ENCODE results near the gene TINAGL1.

Gene TINAGL1

DNA sequence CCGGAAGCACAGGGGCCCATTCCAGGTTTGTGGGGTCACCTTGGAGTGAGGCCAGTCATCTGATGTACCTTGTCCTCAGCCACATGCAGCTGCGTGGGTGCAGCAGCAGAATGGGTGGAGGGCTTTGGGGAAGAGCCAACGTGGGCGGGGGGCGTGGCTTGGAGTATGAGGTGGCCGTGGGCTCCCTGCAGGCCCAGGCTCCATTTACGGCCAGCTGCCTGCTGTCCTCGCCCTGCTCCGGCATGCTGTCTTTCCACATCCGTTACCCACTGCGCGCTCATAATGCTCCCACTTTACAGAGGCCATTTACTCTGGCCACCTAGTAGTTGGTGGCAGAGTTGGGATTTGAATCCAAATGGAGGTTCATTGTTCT lies 27.8 kb upstream of the TINAGL1 start:
- Histone ChIP-seq H3K27ac (no peak overlapping the region), H3K4me3 (peak overlapping the region; percentile 44), H3K36me3 (ENCODE audit: insufficient read depth, low read length) (no peaks in the 10 kb centered on the region), H3K9me3 (ENCODE audit: low read depth, low read length) (no peaks in the 10 kb centered on the region), H3K9ac (ENCODE audit: insufficient read length) (no peak overlapping the region)
- TF ChIP-seq FOXP2 (optimal IDR thresholded peaks at IDR 0.05; ENCODE audit: control extremely low read depth, extremely low read length, insufficient read depth) (no peak), EZH2 (IDR thresholded peaks at IDR 0.05) (no peak), POLR2AphosphoS5 (IDR thresholded peaks at IDR 0.05; ENCODE audit: borderline replicate concordance, low read depth, low read length) (no peak)
- DNase-seq (ENCODE audit: low read depth, low spot score) = no peak

DNA sequence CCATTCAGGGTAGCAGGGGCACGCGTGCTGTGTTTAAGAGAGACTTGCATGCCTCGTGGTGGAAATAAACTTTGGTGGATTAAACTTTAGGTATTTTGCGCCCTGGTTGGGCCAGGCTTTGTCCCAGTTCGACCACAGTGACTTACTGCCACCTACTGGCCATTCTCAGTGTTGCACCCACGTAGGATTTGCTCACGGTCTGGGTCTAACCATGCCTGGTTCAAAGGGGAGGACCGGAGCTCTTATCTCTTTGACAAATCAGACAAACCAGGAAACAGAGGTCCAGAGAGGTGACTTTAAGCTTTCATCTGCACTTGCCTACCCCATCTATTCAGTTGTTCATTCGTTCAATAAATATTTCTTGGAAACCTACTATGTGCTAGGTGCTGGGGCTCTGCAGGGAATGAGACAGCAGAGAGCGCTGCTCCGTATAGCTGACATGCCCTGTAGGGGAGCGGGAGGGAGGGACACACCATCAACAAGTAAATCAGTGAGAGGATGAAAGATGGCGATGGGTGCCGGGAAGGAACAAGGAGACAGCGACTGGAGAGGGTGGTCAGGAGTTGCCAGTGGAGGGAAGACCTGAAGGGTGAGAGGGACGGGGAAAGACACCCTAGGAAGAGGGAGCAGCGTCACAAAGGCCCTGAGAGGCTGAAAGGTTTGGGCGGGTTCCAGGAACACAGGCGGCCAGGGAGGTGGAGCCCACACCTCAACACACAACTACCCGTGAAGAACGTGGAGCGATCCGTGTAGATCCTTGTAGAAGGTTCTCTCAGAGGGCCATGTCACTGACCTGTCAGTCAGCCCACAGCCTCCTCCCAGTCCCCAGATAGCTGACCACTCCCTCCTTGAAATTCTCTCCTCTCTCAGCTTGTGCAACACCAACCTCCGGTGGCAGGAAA lies 27.2 kb upstream of the TINAGL1 start:
- H3K9ac ChIP-seq (ENCODE audit: insufficient read length) = no peak overlapping the region

DNA sequence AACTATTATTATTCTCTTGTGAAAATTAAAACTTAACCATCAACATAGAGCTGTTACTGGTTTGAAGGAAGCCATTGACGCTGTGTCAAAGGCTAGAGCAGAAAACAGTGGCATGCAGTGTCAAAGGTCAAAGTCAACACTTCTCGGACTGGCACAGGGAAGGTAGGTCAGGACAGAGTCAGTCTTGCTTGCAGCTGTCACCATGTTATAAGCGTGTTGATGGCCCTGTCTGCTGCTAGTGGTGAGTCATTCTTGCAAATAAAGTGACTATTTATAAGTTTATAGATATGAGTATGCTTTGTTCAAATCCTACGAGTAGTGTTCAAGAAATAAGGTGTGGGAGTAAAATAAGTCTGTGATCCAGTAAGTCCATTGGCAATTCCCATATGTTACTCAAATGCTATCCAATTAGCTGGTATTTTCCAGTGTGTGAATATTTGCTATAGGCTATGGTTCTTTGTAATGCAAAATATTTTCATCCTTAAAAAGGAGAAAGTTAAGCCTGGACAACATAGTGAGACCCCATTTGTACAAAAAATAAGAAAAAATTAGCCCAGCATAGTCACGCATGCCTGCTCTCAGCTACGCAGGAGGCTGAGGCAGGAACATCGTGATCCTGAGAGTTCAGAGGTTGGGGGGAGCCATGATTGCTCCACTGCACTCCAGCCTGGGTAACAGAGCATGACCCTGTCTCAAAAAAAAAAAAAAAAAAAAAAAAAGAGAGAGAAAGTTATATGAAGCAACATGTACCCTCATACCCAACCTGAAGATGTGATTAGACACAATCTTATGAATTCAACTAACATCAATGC lies 26.3 kb upstream of the TINAGL1 start:
- Histone ChIP-seq H3K9ac (ENCODE audit: insufficient read length) (no peak overlapping the region), H3K9me3 (ENCODE audit: low read depth, low read length) (no peaks in the 10 kb centered on the region), H3K36me3 (ENCODE audit: insufficient read depth, low read length) (no peaks in the 10 kb centered on the region), H3K4me3 (no peak overlapping the region), H3K27ac (no peak overlapping the region)
- TF ChIP-seq POLR2AphosphoS5 (IDR thresholded peaks at IDR 0.05; ENCODE audit: borderline replicate concordance, low read depth, low read length) (no peak), FOXP2 (optimal IDR thresholded peaks at IDR 0.05; ENCODE audit: control extremely low read depth, extremely low read length, insufficient read depth) (no peak), EZH2 (IDR thresholded peaks at IDR 0.05) (no peak)
- DNase-seq (ENCODE audit: low read depth, low spot score) = no peak

More for the DNA sequence above, 27.2 kb upstream of the TINAGL1 start:
- H3K4me3 ChIP-seq = peak overlapping the region; percentile 44
- no peaks in the 10 kb centered on the region for H3K36me3 ChIP-seq (ENCODE audit: insufficient read depth, low read length)
- peak; percentile 62 for DNase-seq (ENCODE audit: low read depth, low spot score)
- no peak overlapping the region for H3K27ac ChIP-seq
- no peaks in the 10 kb centered on the region for H3K9me3 ChIP-seq (ENCODE audit: low read depth, low read length)
- TF ChIP-seq POLR2AphosphoS5 (IDR thresholded peaks at IDR 0.05; ENCODE audit: borderline replicate concordance, low read depth, low read length) = no peak

DNA sequence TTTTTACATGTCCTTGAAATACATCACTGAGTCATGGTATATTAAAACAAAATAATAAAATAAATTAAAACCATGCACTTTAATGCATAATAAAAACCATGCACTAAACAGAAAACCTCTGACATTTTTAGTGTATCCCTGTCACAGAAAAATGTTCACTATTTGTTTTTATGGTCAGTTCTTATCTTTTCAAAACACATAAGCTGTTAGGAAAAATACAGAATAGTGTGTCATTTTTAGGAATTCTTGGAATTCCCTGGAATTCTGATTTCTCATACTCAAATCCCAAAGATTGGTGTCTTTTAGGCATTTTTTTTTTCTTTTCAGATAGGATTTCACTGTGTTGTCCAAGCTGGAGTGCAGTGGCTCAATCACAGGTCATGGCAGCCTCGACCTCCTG lies 25.1 kb upstream of the TINAGL1 start:
- no peaks in the 10 kb centered on the region for H3K9me3 ChIP-seq (ENCODE audit: low read depth, low read length)
- no peak overlapping the region for H3K4me3 ChIP-seq
- H3K9ac ChIP-seq (ENCODE audit: insufficient read length) = no peak overlapping the region
- no peaks in the 10 kb centered on the region for H3K36me3 ChIP-seq (ENCODE audit: insufficient read depth, low read length)
- H3K27ac ChIP-seq = no peak overlapping the region
- TF ChIP-seq POLR2AphosphoS5 (IDR thresholded peaks at IDR 0.05; ENCODE audit: borderline replicate concordance, low read depth, low read length) = no peak
- TF ChIP-seq EZH2 (IDR thresholded peaks at IDR 0.05) = no peak
- no peak for TF ChIP-seq FOXP2 (optimal IDR thresholded peaks at IDR 0.05; ENCODE audit: control extremely low read depth, extremely low read length, insufficient read depth)
- no peak for DNase-seq (ENCODE audit: low read depth, low spot score)

DNA sequence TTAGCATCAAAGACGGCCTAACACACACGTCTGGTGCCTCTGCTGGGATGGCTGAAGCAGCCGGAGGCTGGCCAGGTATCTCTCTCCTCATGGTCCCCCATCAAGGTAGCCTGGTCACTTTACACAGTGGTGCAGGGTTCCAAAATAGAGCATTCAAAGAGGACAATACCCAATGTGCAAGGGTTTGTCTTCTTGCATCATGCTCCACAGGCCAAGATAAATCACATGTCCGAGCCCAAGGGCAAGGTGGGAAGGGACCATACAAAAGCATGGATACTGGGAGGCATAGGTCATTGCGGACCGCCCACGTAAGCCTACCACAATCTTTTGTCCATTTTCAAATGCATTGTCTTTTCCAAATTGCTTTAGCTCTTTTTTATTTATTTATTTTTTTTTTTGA lies 23.8 kb upstream of the TINAGL1 start:
- Histone ChIP-seq H3K4me3 (no peak overlapping the region), H3K9me3 (ENCODE audit: low read depth, low read length) (no peaks in the 10 kb centered on the region), H3K9ac (ENCODE audit: insufficient read length) (no peak overlapping the region), H3K36me3 (ENCODE audit: insufficient read depth, low read length) (no peaks in the 10 kb centered on the region), H3K27ac (no peak overlapping the region)
- TF ChIP-seq POLR2AphosphoS5 (IDR thresholded peaks at IDR 0.05; ENCODE audit: borderline replicate concordance, low read depth, low read length) (no peak), EZH2 (IDR thresholded peaks at IDR 0.05) (no peak), FOXP2 (optimal IDR thresholded peaks at IDR 0.05; ENCODE audit: control extremely low read depth, extremely low read length, insufficient read depth) (no peak)
- DNase-seq (ENCODE audit: low read depth, low spot score) = no peak

DNA sequence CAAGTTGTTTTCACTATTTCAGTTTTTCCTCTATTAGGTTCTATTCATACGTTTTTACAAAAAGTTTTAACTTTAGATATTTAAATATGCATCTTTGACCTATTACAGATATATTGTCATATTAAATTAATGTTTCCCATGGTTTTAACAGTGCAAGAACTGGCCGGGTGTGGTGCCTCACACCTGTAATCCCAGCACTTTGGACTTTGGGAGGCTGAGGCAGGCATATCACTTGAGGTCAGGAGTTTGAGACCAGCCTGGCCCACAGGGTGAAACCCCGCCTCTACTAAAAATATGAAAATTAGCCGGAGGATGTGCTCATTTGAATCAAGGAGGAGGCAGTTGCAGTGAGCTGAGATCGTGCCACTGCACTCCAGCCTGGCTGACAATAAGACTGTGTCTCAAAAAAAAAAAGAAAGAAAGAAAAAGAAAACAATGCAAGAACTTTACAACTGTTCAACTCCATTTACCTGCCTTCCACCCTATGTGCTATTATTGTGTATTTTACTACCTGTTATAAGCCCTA lies 19.8 kb upstream of the TINAGL1 start:
- Histone ChIP-seq H3K27ac (no peak overlapping the region), H3K4me3 (no peak overlapping the region), H3K9me3 (ENCODE audit: low read depth, low read length) (0 out of 2 replicates have a peak, but pooled peaks cover 3% of the 10 kb centered on the region), H3K9ac (ENCODE audit: insufficient read length) (no peak overlapping the region), H3K36me3 (ENCODE audit: insufficient read depth, low read length) (no peaks in the 10 kb centered on the region)
- DNase-seq (ENCODE audit: low read depth, low spot score) = no peak
- TF ChIP-seq EZH2 (IDR thresholded peaks at IDR 0.05) = no peak
- TF ChIP-seq POLR2AphosphoS5 (IDR thresholded peaks at IDR 0.05; ENCODE audit: borderline replicate concordance, low read depth, low read length) = no peak
- no peak for TF ChIP-seq FOXP2 (optimal IDR thresholded peaks at IDR 0.05; ENCODE audit: control extremely low read depth, extremely low read length, insufficient read depth)

DNA sequence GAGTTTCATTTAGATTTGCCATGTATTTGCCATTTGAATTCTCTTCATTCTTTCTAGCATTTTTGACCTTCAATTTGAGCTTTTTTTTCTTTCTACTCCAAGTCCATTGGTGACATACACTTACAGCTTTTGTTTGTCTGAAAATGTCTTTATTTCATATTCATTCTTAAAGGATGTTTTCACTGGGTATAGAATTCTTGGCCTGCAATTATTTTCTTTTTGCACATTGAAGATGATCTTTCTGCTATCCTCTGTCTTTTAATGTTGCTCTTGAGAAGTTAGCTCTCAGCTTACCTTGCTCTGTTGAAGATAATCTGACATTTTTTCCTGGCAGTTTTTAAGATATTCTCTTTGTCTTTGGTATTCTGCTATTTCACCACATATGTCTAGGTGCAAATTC lies 16.6 kb upstream of the TINAGL1 start:
- TF ChIP-seq POLR2AphosphoS5 (IDR thresholded peaks at IDR 0.05; ENCODE audit: borderline replicate concordance, low read depth, low read length) (no peak), EZH2 (IDR thresholded peaks at IDR 0.05) (no peak), FOXP2 (optimal IDR thresholded peaks at IDR 0.05; ENCODE audit: control extremely low read depth, extremely low read length, insufficient read depth) (no peak)
- H3K9me3 ChIP-seq (ENCODE audit: low read depth, low read length) = 0 out of 2 replicates have a peak, but pooled peaks cover 3% of the 10 kb centered on the region

DNA sequence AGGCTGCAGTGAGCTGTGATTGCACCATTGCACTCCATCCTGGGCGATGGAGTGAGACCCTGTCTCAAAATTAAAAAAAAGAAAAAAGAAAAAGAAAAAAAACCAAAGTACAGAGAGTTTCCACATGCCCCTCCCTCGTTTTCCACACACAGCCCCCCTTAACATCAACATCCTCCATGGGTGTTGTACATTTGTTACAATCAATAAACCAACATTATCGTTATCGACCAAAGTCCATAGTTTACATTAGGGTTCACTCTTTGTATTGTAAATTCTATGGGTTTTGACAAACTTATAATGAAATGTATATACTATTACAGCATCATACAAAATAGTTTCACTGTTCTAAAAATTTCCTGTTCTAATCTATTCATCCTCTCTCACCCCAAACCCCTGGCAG lies 15.9 kb upstream of the TINAGL1 start:
- no peaks in the 10 kb centered on the region for H3K36me3 ChIP-seq (ENCODE audit: insufficient read depth, low read length)
- no peak overlapping the region for H3K27ac ChIP-seq
- H3K9me3 ChIP-seq (ENCODE audit: low read depth, low read length) = 0 out of 2 replicates have a peak, but pooled peaks cover 3% of the 10 kb centered on the region
- DNase-seq (ENCODE audit: low read depth, low spot score) = no peak
- TF ChIP-seq POLR2AphosphoS5 (IDR thresholded peaks at IDR 0.05; ENCODE audit: borderline replicate concordance, low read depth, low read length) (no peak), FOXP2 (optimal IDR thresholded peaks at IDR 0.05; ENCODE audit: control extremely low read depth, extremely low read length, insufficient read depth) (no peak), EZH2 (IDR thresholded peaks at IDR 0.05) (no peak)
- H3K9ac ChIP-seq (ENCODE audit: insufficient read length) = no peak overlapping the region
- H3K4me3 ChIP-seq = no peak overlapping the region

More for the DNA sequence above, 16.6 kb upstream of the TINAGL1 start:
- DNase-seq (ENCODE audit: low read depth, low spot score) = no peak
- no peaks in the 10 kb centered on the region for H3K36me3 ChIP-seq (ENCODE audit: insufficient read depth, low read length)
- no peak overlapping the region for H3K9ac ChIP-seq (ENCODE audit: insufficient read length)
- H3K4me3 ChIP-seq = no peak overlapping the region
- H3K27ac ChIP-seq = no peak overlapping the region
